GM23338 (cell line): ENCODE data around the gene GAPVD1. TPM values are rescaled to one million over a fixed set of nuclear protein-coding genes. Genes with fewer than 3 reads are reported as not detected.

Source experiments
- ATAC-seq: fragments of 200-7000 bp; cut with Tn5 transposase; 3 replicates; pipeline ENCODE4 v1.9.1; 2020
- DNase-seq: peaks from one replicate; pipeline ENCODE4 v3.0.0-alpha.2; 2015; ENCODE audit warnings: low spot score
- H2AFZ ChIP-seq: fragments of 200-600 bp; sonication (generic); 2 replicates; pipeline ENCODE4 v1.8.0; 2016; ENCODE audit warnings: antibody characterized with exemption, mild to moderate bottlenecking, moderate library complexity
- H3F3A ChIP-seq: fragments of 200-600 bp; sonication (generic); replicated peaks from 2 replicates; pipeline ENCODE4 v1.8.0; 2017; ENCODE audit warnings: antibody characterized with exemption, mixed run types, low read depth
- H3K27ac ChIP-seq: fragments of 200-600 bp; sonication (generic); 2 replicates; pipeline ENCODE4 v1.6.1; 2016; ENCODE audit warnings: low read depth
- H3K27me3 ChIP-seq: fragments of 200-600 bp; sonication (generic); 2 replicates; pipeline ENCODE4 v1.8.0; 2016; ENCODE audit warnings: mild to moderate bottlenecking, mixed run types, moderate library complexity; ENCODE audit not compliant: insufficient read depth
- H3K36me3 ChIP-seq: fragments of 200-600 bp; sonication (generic); 2 replicates; pipeline ENCODE4 v1.8.0; 2016; ENCODE audit warnings: mild to moderate bottlenecking; ENCODE audit not compliant: insufficient read depth
- H3K4me1 ChIP-seq: fragments of 200-600 bp; sonication (generic); 2 replicates; pipeline ENCODE4 v1.8.0; 2016; ENCODE audit warnings: mild to moderate bottlenecking, moderate library complexity; ENCODE audit not compliant: insufficient read depth
- H3K4me2 ChIP-seq: fragments of 200-600 bp; sonication (generic); 2 replicates; pipeline ENCODE4 v1.7.1; 2017; ENCODE audit warnings: mixed run types
- H3K4me3 ChIP-seq: fragments of 200-600 bp; sonication (generic); 2 replicates; pipeline ENCODE4 v1.6.1; 2016; ENCODE audit warnings: mixed run types
- H3K79me2 ChIP-seq: fragments of 200-600 bp; sonication (generic); replicated peaks from 2 replicates; pipeline ENCODE4 v1.8.0; 2017; ENCODE audit warnings: mild to moderate bottlenecking; ENCODE audit not compliant: insufficient read depth
- H3K9me2 ChIP-seq: fragments of 200-600 bp; sonication (generic); 2 replicates; pipeline ENCODE4 v1.8.0; 2017; ENCODE audit not compliant: insufficient read depth
- H4K20me1 ChIP-seq: fragments of 200-600 bp; sonication (generic); replicated peaks from 2 replicates; pipeline ENCODE4 v1.8.0; 2017; ENCODE audit warnings: mild to moderate bottlenecking; ENCODE audit not compliant: insufficient read depth
- H3K27ac Mint-ChIP-seq: 2 replicates; pipeline ENCODE4 v1.8.0; 2020; ENCODE audit warnings: inconsistent platforms, mild to moderate bottlenecking, moderate library complexity, mixed read lengths
- H3K27me3 Mint-ChIP-seq: 3 replicates; pipeline ENCODE4 v1.8.0; 2022; ENCODE audit warnings: low read depth, mild to moderate bottlenecking, moderate library complexity, mixed read lengths, inconsistent platforms; ENCODE audit not compliant: insufficient read depth, poor library complexity
- H3K36me3 Mint-ChIP-seq: 3 replicates; pipeline ENCODE4 v1.8.0; 2021; ENCODE audit warnings: low read depth, mild to moderate bottlenecking, inconsistent platforms, moderate library complexity, mixed read lengths
- H3K4me1 Mint-ChIP-seq: 3 replicates; pipeline ENCODE4 v1.8.0; 2020; ENCODE audit warnings: mild to moderate bottlenecking, inconsistent platforms, mixed read lengths
- H3K4me3 Mint-ChIP-seq: 3 replicates; pipeline ENCODE4 v1.8.0; 2021; ENCODE audit warnings: moderate library complexity, mild to moderate bottlenecking, inconsistent platforms, mixed read lengths
- H3K9me3 Mint-ChIP-seq: 3 replicates; pipeline ENCODE4 v1.8.0; 2020; ENCODE audit warnings: moderate library complexity, mild to moderate bottlenecking, inconsistent platforms, mixed read lengths
- CTCF ChIP-seq, 2 experiments: fragments of 200-600 bp in 1 of 2; sonication (generic) in 1 of 2; conservative IDR thresholded peaks; 2 replicates each; pipeline versions ENCODE4 v1.5.1 to v1.6.1; 2016 to 2017; ENCODE audit warnings: antibody characterized with exemption in 2 of 2, low read depth in 2 of 2, mild to moderate bottlenecking in 2 of 2, moderate library complexity in 1 of 2
- POLR2AphosphoS5 ChIP-seq: IDR thresholded peaks from 2 replicates; pipeline ENCODE4 v1.6.1; 2016; ENCODE audit warnings: antibody characterized with exemption, low read depth
- ZNF114 ChIP-seq: fragments of 250-450 bp; sonication (Bioruptor Pico); IDR thresholded peaks from 2 replicates; pipeline ENCODE4 v1.5.0; 2020; ENCODE audit warnings: mild to moderate bottlenecking, moderate library complexity
- ZNF462 ChIP-seq: fragments of 250-450 bp; sonication (Bioruptor Pico); IDR thresholded peaks from 2 replicates; pipeline ENCODE4 v1.5.0; 2020; ENCODE audit warnings: mild to moderate bottlenecking, moderate library complexity
- polyA plus RNA-seq: library from polyadenylated mRNA; unstranded; fragments of >200 nt; fragmentation: Nextera tagmentation; extraction: Ambion mirVana; gene quantifications from 2 replicates; pipeline ENCODE4 v1.2.1, GENCODE V29; 2016
- total RNA-seq: library from RNA; depleted of rRNA; stranded (reverse); fragments of >200 nt; shearing (Covaris generic); gene quantifications from 2 replicates; pipeline ENCODE4 v1.2.3, GENCODE V29; 2014

Gene GAPVD1
- total and polyA plus RNA-seq, 2 experiments from 2014 or later: 19.2 to 34.6 TPM

- Histone ChIP-seq H3K79me2 (peaks cover 88% of the 10 kb centered on the region), H3K27ac (no peak overlapping the region; the same call in 1 of the 2 replicates)
These were observed 9.5 kb downstream of the GAPVD1 start for GRCh38 chr9:125271081-125271480.

More at GRCh38 chr9:125271081-125271480, 9.5 kb downstream of the GAPVD1 start:
- Mint-ChIP-seq H3K9me3 (no peaks in the 10 kb centered on the region; the same call in 2 of the 3 replicates), H3K4me1 (peaks cover 20% of the 10 kb centered on the region), H3K4me3 (no peak overlapping the region), H3K36me3 (no peaks in the 10 kb centered on the region; the same call in 2 of the 3 replicates), H3K27me3 (peaks cover 5% of the 10 kb centered on the region), H3K27ac (peak overlapping the region; percentile 67; the same call in 1 of the 2 replicates)
- Histone ChIP-seq H3K9me2 (no peaks in the 10 kb centered on the region), H2AFZ (no peak overlapping the region), H3K4me3 (no peak overlapping the region), H3K27me3 (no peaks in the 10 kb centered on the region), H3K4me1 (peaks cover 18% of the 10 kb centered on the region), H3K36me3 (no peaks in the 10 kb centered on the region), H3K4me2 (no peak overlapping the region), H3F3A (no peaks in the 10 kb centered on the region), H4K20me1 (no peaks in the 10 kb centered on the region; the same call in 1 of the 2 replicates)
- DNase-seq (no peak), ATAC-seq (no peak)
- TF ChIP-seq ZNF114 (CRISPR knock-in tag) (no peak), POLR2AphosphoS5 (no peak), CTCF (conservative IDR thresholded peaks at IDR 0.05; ENCODE audit: low read depth in 2 of 2) (no peak), ZNF462 (no peak)
